Measurements from ENCODE around the gene EXOC3. TPM values are rescaled to one million over a fixed set of nuclear protein-coding genes. Genes with fewer than 3 reads are reported as not detected.
"Not testable (repeated sequence)": the region's sequence is repeated elsewhere in the genome, so short reads cannot be mapped to it uniquely, and the experiment has no call there.

The EXOC3 gene
- total RNA-seq, 1 experiment from 2014 or later, result 63.8 TPM

DNA sequence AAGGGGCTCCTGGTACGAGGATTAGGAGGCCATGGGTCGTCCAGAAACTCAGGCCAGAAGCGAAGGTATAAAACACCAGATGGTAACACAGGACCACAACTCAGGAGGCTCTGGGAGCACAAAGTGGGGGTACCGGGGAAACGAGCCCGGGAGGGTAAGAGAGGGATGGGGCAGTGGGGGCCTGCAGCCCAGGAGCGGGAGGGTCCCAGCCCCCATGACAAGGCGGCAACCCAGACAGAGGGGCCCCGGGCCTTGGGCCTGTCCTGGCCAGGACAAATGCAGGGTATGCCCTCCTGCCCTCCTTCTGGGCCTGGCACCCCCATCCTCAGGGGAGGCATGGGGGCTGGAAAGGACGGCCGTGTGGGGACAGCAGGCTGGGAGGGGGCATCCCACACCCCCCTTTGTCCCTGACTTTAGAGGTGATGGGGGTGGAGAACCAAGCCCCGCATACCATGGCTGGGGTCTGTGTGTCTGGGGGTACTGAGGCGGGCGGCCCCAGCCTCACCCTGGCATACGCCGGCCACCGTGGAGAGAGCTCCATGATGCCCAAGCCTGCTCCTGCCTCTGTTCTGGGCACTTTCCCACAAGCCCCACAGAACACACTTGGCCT is 47.0 kb upstream of the EXOC3 start:
- no TSS peak for BruUV-seq (replicated peaks)
- intact Hi-C loops (cut with micrococcal nuclease; ENCODE audit: unreplicated experiment), result no loop called here
- Mint-ChIP-seq H3K4me3 (ENCODE audit: low read depth, unreplicated experiment) (no peak overlapping the region), H3K27me3 (ENCODE audit: unreplicated experiment) (peaks cover 20% of the 10 kb centered on the region), H3K4me1 (ENCODE audit: low read depth, unreplicated experiment) (peaks cover 31% of the 10 kb centered on the region), H3K27ac (ENCODE audit: unreplicated experiment) (no peak overlapping the region), H3K9me3 (ENCODE audit: low read depth, unreplicated experiment) (no peaks in the 10 kb centered on the region), H3K36me3 (ENCODE audit: insufficient read depth, unreplicated experiment) (peaks cover 8% of the 10 kb centered on the region)
- CTCF ChIA-PET, result no interaction called here
- DNase-seq, result no peak
- TF ChIP-seq, protein P1, sequence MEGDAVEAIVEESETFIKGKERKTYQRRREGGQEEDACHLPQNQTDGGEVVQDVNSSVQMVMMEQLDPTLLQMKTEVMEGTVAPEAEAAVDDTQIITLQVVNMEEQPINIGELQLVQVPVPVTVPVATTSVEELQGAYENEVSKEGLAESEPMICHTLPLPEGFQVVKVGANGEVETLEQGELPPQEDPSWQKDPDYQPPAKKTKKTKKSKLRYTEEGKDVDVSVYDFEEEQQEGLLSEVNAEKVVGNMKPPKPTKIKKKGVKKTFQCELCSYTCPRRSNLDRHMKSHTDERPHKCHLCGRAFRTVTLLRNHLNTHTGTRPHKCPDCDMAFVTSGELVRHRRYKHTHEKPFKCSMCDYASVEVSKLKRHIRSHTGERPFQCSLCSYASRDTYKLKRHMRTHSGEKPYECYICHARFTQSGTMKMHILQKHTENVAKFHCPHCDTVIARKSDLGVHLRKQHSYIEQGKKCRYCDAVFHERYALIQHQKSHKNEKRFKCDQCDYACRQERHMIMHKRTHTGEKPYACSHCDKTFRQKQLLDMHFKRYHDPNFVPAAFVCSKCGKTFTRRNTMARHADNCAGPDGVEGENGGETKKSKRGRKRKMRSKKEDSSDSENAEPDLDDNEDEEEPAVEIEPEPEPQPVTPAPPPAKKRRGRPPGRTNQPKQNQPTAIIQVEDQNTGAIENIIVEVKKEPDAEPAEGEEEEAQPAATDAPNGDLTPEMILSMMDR (IDR thresholded peaks at IDR 0.05; ENCODE audit: unreplicated experiment), result no peak

DNA sequence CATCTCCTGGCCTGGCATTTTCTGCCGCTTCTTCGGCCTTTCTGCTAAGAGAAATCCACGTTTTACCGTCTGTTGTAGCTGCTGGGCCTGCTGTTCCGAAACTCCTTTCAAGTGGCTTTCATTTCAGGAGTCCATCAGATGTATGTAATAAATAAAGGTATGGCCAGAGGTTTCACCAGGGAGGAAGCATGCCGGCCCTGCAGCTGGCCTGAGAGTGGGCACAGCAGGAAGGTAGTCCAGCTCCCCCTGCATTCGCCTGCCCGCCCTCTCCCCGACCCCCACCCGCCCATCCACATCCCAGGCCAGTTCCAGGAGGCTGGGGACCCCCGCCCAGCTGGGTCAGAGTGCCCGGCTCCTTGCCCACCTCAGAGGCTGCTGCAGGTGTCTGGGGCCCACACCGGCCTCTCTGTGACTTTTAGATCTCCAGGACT is 46.4 kb upstream of the EXOC3 start:
- no peaks in the 10 kb centered on the region for H3K9me3 Mint-ChIP-seq (ENCODE audit: low read depth, unreplicated experiment)
- CTCF ChIA-PET, result no interaction called here
- H3K27ac Mint-ChIP-seq (ENCODE audit: unreplicated experiment), result no peak overlapping the region
- DNase-seq, result no peak
- H3K4me3 Mint-ChIP-seq (ENCODE audit: low read depth, unreplicated experiment), result no peak overlapping the region
- intact Hi-C loops (cut with micrococcal nuclease; ENCODE audit: unreplicated experiment), result no loop called here
- peaks cover 7% of the 10 kb centered on the region for H3K36me3 Mint-ChIP-seq (ENCODE audit: insufficient read depth, unreplicated experiment)
- TF ChIP-seq, protein P1 (IDR thresholded peaks at IDR 0.05; ENCODE audit: unreplicated experiment), result no peak
- H3K27me3 Mint-ChIP-seq (ENCODE audit: unreplicated experiment), result peaks cover 16% of the 10 kb centered on the region
- no TSS peak for BruUV-seq (replicated peaks)
- peaks cover 27% of the 10 kb centered on the region for H3K4me1 Mint-ChIP-seq (ENCODE audit: low read depth, unreplicated experiment)

DNA sequence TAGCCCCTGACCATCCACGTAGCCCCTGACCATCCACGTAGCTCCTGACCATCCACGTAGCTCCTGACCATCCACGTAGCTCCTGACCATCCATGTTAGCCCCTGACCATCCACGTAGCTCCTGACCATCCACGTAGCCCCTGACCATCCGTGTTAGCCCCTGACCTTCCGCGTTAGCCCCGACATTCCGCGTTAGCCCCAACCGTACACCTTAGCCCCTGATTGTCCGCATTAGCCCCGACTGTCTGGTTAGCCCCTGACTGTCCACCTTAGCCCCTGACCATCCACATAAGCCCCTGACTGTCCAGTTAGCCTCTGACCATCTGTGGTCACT is 44.9 kb upstream of the EXOC3 start:
- H3K4me1 Mint-ChIP-seq (ENCODE audit: low read depth, unreplicated experiment), result peaks cover 19% of the 10 kb centered on the region
- H3K27ac Mint-ChIP-seq (ENCODE audit: unreplicated experiment); BruUV-seq (replicated peaks); H3K9me3 Mint-ChIP-seq (ENCODE audit: low read depth, unreplicated experiment); intact Hi-C loops (cut with micrococcal nuclease; ENCODE audit: unreplicated experiment); CTCF ChIA-PET; H3K27me3 Mint-ChIP-seq (ENCODE audit: unreplicated experiment); H3K4me3 Mint-ChIP-seq (ENCODE audit: low read depth, unreplicated experiment); H3K36me3 Mint-ChIP-seq (ENCODE audit: insufficient read depth, unreplicated experiment); DNase-seq: not testable (repeated sequence)

DNA sequence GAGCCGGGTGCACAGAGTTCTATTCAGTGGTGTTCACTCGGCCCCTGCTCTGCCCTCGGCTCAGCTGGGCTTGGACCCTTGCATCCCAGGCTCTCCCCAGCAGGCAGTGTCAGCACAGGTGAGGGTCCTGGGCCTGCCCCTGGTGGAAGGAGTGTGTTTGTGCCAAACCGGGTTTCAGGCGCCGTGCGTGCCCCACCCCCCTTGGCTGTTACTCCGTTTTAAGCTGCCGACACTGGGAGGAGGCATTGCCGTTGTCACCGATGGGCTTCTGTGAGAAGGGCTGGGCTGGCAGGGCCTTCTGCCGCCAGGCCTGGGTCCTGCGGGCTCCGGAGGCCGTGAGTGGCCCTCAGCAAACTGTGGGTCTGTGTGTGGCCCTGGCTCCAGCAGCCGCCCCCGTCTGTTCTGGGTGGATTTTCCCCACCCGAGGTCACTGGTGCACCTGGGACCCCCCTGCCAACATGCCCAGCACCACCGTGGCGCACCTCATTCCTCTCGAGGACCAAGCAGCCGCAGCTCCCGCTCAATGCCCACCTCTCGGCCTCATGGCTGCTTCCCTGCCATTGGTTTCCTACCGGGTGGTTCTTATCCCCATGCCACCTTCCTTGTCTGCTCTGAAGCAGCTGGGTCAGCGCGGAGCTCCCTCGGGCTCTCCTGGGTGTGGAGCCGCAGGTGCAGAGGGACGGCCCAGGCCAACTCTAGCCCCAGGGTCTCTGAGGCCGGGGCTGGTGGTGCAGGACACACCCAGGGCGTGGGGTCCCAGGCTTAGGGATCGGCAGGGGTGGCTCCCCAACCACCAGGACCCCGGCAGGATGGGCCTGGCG is 44.3 kb upstream of the EXOC3 start:
- no TSS peak for BruUV-seq (replicated peaks)
- TF ChIP-seq, protein P1 (IDR thresholded peaks at IDR 0.05; ENCODE audit: unreplicated experiment), result no peak
- Mint-ChIP-seq H3K36me3 (ENCODE audit: insufficient read depth, unreplicated experiment) (peaks cover 7% of the 10 kb centered on the region), H3K27ac (ENCODE audit: unreplicated experiment) (no peak overlapping the region), H3K27me3 (ENCODE audit: unreplicated experiment) (peaks cover 2% of the 10 kb centered on the region), H3K4me3 (ENCODE audit: low read depth, unreplicated experiment) (no peak overlapping the region), H3K4me1 (ENCODE audit: low read depth, unreplicated experiment) (peaks cover 14% of the 10 kb centered on the region), H3K9me3 (ENCODE audit: low read depth, unreplicated experiment) (no peaks in the 10 kb centered on the region)
- intact Hi-C loops (cut with micrococcal nuclease; ENCODE audit: unreplicated experiment), result no loop called here
- no peak for DNase-seq
- CTCF ChIA-PET, result interaction anchor here (1.0 kb wide), 1 partner anchor 15 kb away, joined by 4 read pairs; no protein-coding TSS in a partner anchor
